Spleen (tissue), 7 donors: ENCODE results near the gene HOXA1.

Experiments used
- CTCF ChIP-seq, 11 experiments: fragments of 200-600 bp in 7 of 11; fragments of 450-650 bp in 4 of 11; sonication (generic) in 4 of 11; IDR thresholded peaks in 8 of 11; conservative IDR thresholded peaks in 3 of 11; 1 replicate in 7 of 11; 2 replicates in 4 of 11; pipeline versions ENCODE4 v1.4.0 to v1.8.0; 2016 to 2021; ENCODE audit warnings: antibody characterized with exemption in 11 of 11, inconsistent platforms in 4 of 11, mild to moderate bottlenecking in 1 of 11
- POLR2A ChIP-seq, 3 donors: fragments of 450-650 bp; IDR thresholded peaks; one replicate each; pipeline ENCODE4 v1.5.1; 2017; ENCODE audit warnings: antibody characterized with exemption in 3 of 3, mild to moderate bottlenecking in 1 of 3
- donor health status: DM: no; HTN: no; CAD: no; lungs with moderate emphysema.
- donor health status: DM: no; HTN: no; CAD: no.
- donor health status: DM: no; HTN: no; CAD: no.

GRCh38 chr7:27088002-27088922, 7.5 kb downstream of the HOXA1 start:
- TF ChIP-seq CTCF (IDR thresholded peaks at IDR 0.05 in 8 of 11, conservative IDR thresholded peaks at IDR 0.05 in 3 of 11) (no peak), POLR2A (IDR thresholded peaks at IDR 0.05) (no peak)
